IPS-20b (cell line): ENCODE results near the gene SMIM20.

Experiments
- H3K27ac ChIP-seq: one replicate; pipeline ENCODE4 v1.5.1; 2013; ENCODE audit warnings: low read length
- H3K27me3 ChIP-seq: 2 replicates; pipeline ENCODE4 v1.6.1; 2013; ENCODE audit warnings: mild to moderate bottlenecking, low read length, inconsistent platforms; ENCODE audit not compliant: insufficient read depth
- H3K36me3 ChIP-seq: 2 replicates; pipeline ENCODE4 v1.6.1; 2013; ENCODE audit warnings: low read depth, mild to moderate bottlenecking, inconsistent platforms, low read length, moderate library complexity; ENCODE audit not compliant: insufficient read depth
- H3K4me1 ChIP-seq: 2 replicates; pipeline ENCODE4 v1.6.1; 2013; ENCODE audit warnings: mild to moderate bottlenecking, control low read depth, inconsistent platforms, low read length, moderate library complexity; ENCODE audit not compliant: insufficient read depth
- H3K4me3 ChIP-seq: 2 replicates; pipeline ENCODE4 v1.5.1; 2013; ENCODE audit warnings: mild to moderate bottlenecking, low read length, inconsistent platforms
- H3K9ac ChIP-seq: 2 replicates; pipeline ENCODE4 v1.6.1; 2013; ENCODE audit warnings: low read depth, mild to moderate bottlenecking, inconsistent platforms, low read length, moderate library complexity
- H3K9me3 ChIP-seq: 2 replicates; pipeline ENCODE4 v1.6.1; 2013; ENCODE audit warnings: mild to moderate bottlenecking, low read depth, low read length, inconsistent platforms; ENCODE audit not compliant: insufficient read depth

SMIM20 gene

GRCh38 chr4:25930731-25931354, 16.8 kb downstream of the SMIM20 start:
- H3K27ac ChIP-seq, result no peak overlapping the region
- H3K4me1 ChIP-seq, result no peaks in the 10 kb centered on the region; the same call in 1 of the 2 replicates

GRCh38 chr4:25936696-25937095, 22.7 kb downstream of the SMIM20 start:
- Histone ChIP-seq H3K36me3 (no peaks in the 10 kb centered on the region), H3K4me3 (no peak overlapping the region), H3K9me3 (no peaks in the 10 kb centered on the region), H3K9ac (no peak overlapping the region), H3K4me1 (no peaks in the 10 kb centered on the region), H3K27me3 (no peaks in the 10 kb centered on the region), H3K27ac (no peak overlapping the region)

More at GRCh38 chr4:25930731-25931354, 16.8 kb downstream of the SMIM20 start:
- Histone ChIP-seq H3K9ac (no peak overlapping the region), H3K27me3 (no peaks in the 10 kb centered on the region), H3K36me3 (peaks cover 10% of the 10 kb centered on the region; the same call in 1 of the 2 replicates), H3K4me3 (no peak overlapping the region), H3K9me3 (no peaks in the 10 kb centered on the region)

- no peak overlapping the region for H3K9ac ChIP-seq
- H3K27ac ChIP-seq, result no peak overlapping the region
- H3K9me3 ChIP-seq, result no peaks in the 10 kb centered on the region
- H3K4me1 ChIP-seq, result no peaks in the 10 kb centered on the region
- no peak overlapping the region for H3K4me3 ChIP-seq
- no peaks in the 10 kb centered on the region for H3K27me3 ChIP-seq
- no peaks in the 10 kb centered on the region for H3K36me3 ChIP-seq
These were observed 23.8 kb downstream of the SMIM20 start for GRCh38 chr4:25937801-25938200.

GRCh38 chr4:25938366-25938765, 24.3 kb downstream of the SMIM20 start:
- no peaks in the 10 kb centered on the region for H3K4me1 ChIP-seq
- no peak overlapping the region for H3K4me3 ChIP-seq
- no peak overlapping the region for H3K27ac ChIP-seq
- no peak overlapping the region for H3K9ac ChIP-seq
- no peaks in the 10 kb centered on the region for H3K36me3 ChIP-seq
- H3K9me3 ChIP-seq, result no peaks in the 10 kb centered on the region
- H3K27me3 ChIP-seq, result no peaks in the 10 kb centered on the region

GRCh38 chr4:25938787-25939186, 24.8 kb downstream of the SMIM20 start:
- H3K27ac ChIP-seq, result no peak overlapping the region
- H3K36me3 ChIP-seq, result no peaks in the 10 kb centered on the region
- H3K9me3 ChIP-seq, result no peaks in the 10 kb centered on the region
- no peaks in the 10 kb centered on the region for H3K4me1 ChIP-seq
- no peaks in the 10 kb centered on the region for H3K27me3 ChIP-seq
- H3K4me3 ChIP-seq, result no peak overlapping the region
- H3K9ac ChIP-seq, result no peak overlapping the region

GRCh38 chr4:25939330-25939729, 25.3 kb downstream of the SMIM20 start:
- Histone ChIP-seq H3K4me3 (no peak overlapping the region), H3K4me1 (no peaks in the 10 kb centered on the region), H3K9me3 (no peaks in the 10 kb centered on the region), H3K27ac (no peak overlapping the region), H3K9ac (no peak overlapping the region), H3K27me3 (no peaks in the 10 kb centered on the region), H3K36me3 (no peaks in the 10 kb centered on the region)

- Histone ChIP-seq H3K9me3 (no peaks in the 10 kb centered on the region), H3K4me3 (no peak overlapping the region), H3K4me1 (no peaks in the 10 kb centered on the region), H3K9ac (no peak overlapping the region), H3K36me3 (no peaks in the 10 kb centered on the region), H3K27ac (no peak overlapping the region), H3K27me3 (no peaks in the 10 kb centered on the region)
These were observed 27.6 kb downstream of the SMIM20 start for GRCh38 chr4:25941457-25942221.

- H3K27ac ChIP-seq, result no peak overlapping the region
- no peaks in the 10 kb centered on the region for H3K4me1 ChIP-seq
- H3K36me3 ChIP-seq, result no peaks in the 10 kb centered on the region
- no peak overlapping the region for H3K4me3 ChIP-seq
- H3K9ac ChIP-seq, result no peak overlapping the region
- H3K27me3 ChIP-seq, result no peaks in the 10 kb centered on the region
- H3K9me3 ChIP-seq, result no peaks in the 10 kb centered on the region
These were observed 29.3 kb downstream of the SMIM20 start for GRCh38 chr4:25943312-25943711.

GRCh38 chr4:25943805-25944204, 29.8 kb downstream of the SMIM20 start:
- Histone ChIP-seq H3K9me3 (no peaks in the 10 kb centered on the region), H3K4me3 (no peak overlapping the region), H3K36me3 (no peaks in the 10 kb centered on the region), H3K27ac (no peak overlapping the region), H3K9ac (no peak overlapping the region), H3K27me3 (no peaks in the 10 kb centered on the region), H3K4me1 (peaks cover 2% of the 10 kb centered on the region; the same call in 1 of the 2 replicates)

- H3K27me3 ChIP-seq, result no peaks in the 10 kb centered on the region
- no peaks in the 10 kb centered on the region for H3K36me3 ChIP-seq
- H3K9ac ChIP-seq, result no peak overlapping the region
These were observed 34.0 kb downstream of the SMIM20 start for GRCh38 chr4:25948051-25948450.

GRCh38 chr4:25949173-25949748, 35.2 kb downstream of the SMIM20 start:
- Histone ChIP-seq H3K27ac (no peak overlapping the region), H3K9me3 (no peaks in the 10 kb centered on the region), H3K4me1 (peaks cover 26% of the 10 kb centered on the region; the same call in 1 of the 2 replicates), H3K4me3 (no peak overlapping the region), H3K36me3 (no peaks in the 10 kb centered on the region), H3K27me3 (no peaks in the 10 kb centered on the region; the same call in 1 of the 2 replicates), H3K9ac (no peak overlapping the region)

More at GRCh38 chr4:25948051-25948450, 34.0 kb downstream of the SMIM20 start:
- Histone ChIP-seq H3K9me3 (no peaks in the 10 kb centered on the region), H3K27ac (no peak overlapping the region), H3K4me3 (no peak overlapping the region), H3K4me1 (peaks cover 23% of the 10 kb centered on the region; the same call in 1 of the 2 replicates)

- Histone ChIP-seq H3K9ac (no peak overlapping the region), H3K27ac (no peak overlapping the region), H3K27me3 (no peaks in the 10 kb centered on the region; the same call in 1 of the 2 replicates), H3K4me3 (no peak overlapping the region), H3K36me3 (no peaks in the 10 kb centered on the region), H3K9me3 (no peaks in the 10 kb centered on the region), H3K4me1 (peaks cover 26% of the 10 kb centered on the region; the same call in 1 of the 2 replicates)
These were observed 36.0 kb downstream of the SMIM20 start for GRCh38 chr4:25949994-25950393.
